Measurements from ENCODE around the gene TMEM213. TPM values are rescaled to one million over a fixed set of nuclear protein-coding genes. Genes with fewer than 3 reads are reported as not detected.

TMEM213 gene
- total RNA-seq, 1 experiment from 2014 or later: not detected

- no peak overlapping the region for H3K27ac ChIP-seq (ENCODE audit: low read length)
- POLR2A ChIA-PET: no interaction called here
- H3K27me3 ChIP-seq (ENCODE audit: control insufficient read depth, insufficient read depth, low read length): no peaks in the 10 kb centered on the region
- intact Hi-C loops (cut with micrococcal nuclease; ENCODE audit: unreplicated experiment): no loop called here
- BruUV-seq (replicated peaks): no TSS peak
- H3K9me3 ChIP-seq (ENCODE audit: control insufficient read depth, insufficient read depth, low read depth, low read length): no peaks in the 10 kb centered on the region
- no peaks in the 10 kb centered on the region for H3K36me3 ChIP-seq (ENCODE audit: control insufficient read depth, insufficient read depth, low read length)
- DNase-seq (ENCODE audit: low read depth, low spot score) (no peak), ATAC-seq (no peak)
- H3K4me3 ChIP-seq (ENCODE audit: low read depth in 2 of 2, low read length in 2 of 2): no peak overlapping the region
- in situ Hi-C loops (cut with HindIII; ENCODE audit: low pct_unique_long_range_greater_than_20kb, low sequenced_read_pairs): no loop called here
- CTCF ChIA-PET: no interaction called here
- peaks cover 8% of the 10 kb centered on the region for H3K4me1 ChIP-seq (ENCODE audit: control insufficient read depth, insufficient read depth, low read length)
- TF ChIP-seq POLR2AphosphoS5 (IDR thresholded peaks at IDR 0.05; ENCODE audit: low read depth, low read length) (no peak), TCF7L2 (IDR thresholded peaks at IDR 0.05; ENCODE audit: low read depth, low read length) (no peak), SIN3A (IDR thresholded peaks at IDR 0.05; ENCODE audit: borderline replicate concordance, insufficient read depth, low read depth, low read length) (no peak), CTCF (IDR thresholded peaks at IDR 0.05) (no peak), REST (IDR thresholded peaks at IDR 0.05; ENCODE audit: insufficient read depth in 1 of 2, low read depth in 2 of 2, low read length in 1 of 2) (no peak)
Measured at GRCh38 chr7:138755331-138755747, 42.5 kb upstream of the TMEM213 start.

- intact Hi-C loops (cut with micrococcal nuclease; ENCODE audit: unreplicated experiment): no loop called here
- BruUV-seq (replicated peaks): no TSS peak
- TF ChIP-seq CTCF (IDR thresholded peaks at IDR 0.05) (no peak), POLR2AphosphoS5 (IDR thresholded peaks at IDR 0.05; ENCODE audit: low read depth, low read length) (no peak), SIN3A (IDR thresholded peaks at IDR 0.05; ENCODE audit: borderline replicate concordance, insufficient read depth, low read depth, low read length) (no peak), REST (IDR thresholded peaks at IDR 0.05; ENCODE audit: insufficient read depth in 1 of 2, low read depth in 2 of 2, low read length in 1 of 2) (no peak), TCF7L2 (IDR thresholded peaks at IDR 0.05; ENCODE audit: low read depth, low read length) (no peak)
- no peaks in the 10 kb centered on the region for H3K9me3 ChIP-seq (ENCODE audit: control insufficient read depth, insufficient read depth, low read depth, low read length)
- no peak overlapping the region for H3K27ac ChIP-seq (ENCODE audit: low read length)
- no peak overlapping the region for H3K4me3 ChIP-seq (ENCODE audit: low read depth in 2 of 2, low read length in 2 of 2)
- peaks cover 8% of the 10 kb centered on the region for H3K4me1 ChIP-seq (ENCODE audit: control insufficient read depth, insufficient read depth, low read length)
- ChIA-PET CTCF (interaction anchor here (0.6 kb wide), 1 partner anchor 534 kb away, joined by 3 read pairs; no protein-coding TSS in a partner anchor), POLR2A (interaction anchor here (0.6 kb wide), 1 partner anchor 33 kb away, joined by 5 read pairs; no protein-coding TSS in a partner anchor)
- in situ Hi-C loops (cut with HindIII; ENCODE audit: low pct_unique_long_range_greater_than_20kb, low sequenced_read_pairs): no loop called here
- no peak for ATAC-seq
- H3K36me3 ChIP-seq (ENCODE audit: control insufficient read depth, insufficient read depth, low read length): no peaks in the 10 kb centered on the region
- no peak for DNase-seq (ENCODE audit: low read depth, low spot score)
- H3K27me3 ChIP-seq (ENCODE audit: control insufficient read depth, insufficient read depth, low read length): no peaks in the 10 kb centered on the region
Measured at GRCh38 chr7:138755842-138756590, 41.8 kb upstream of the TMEM213 start.
